ENCODE data around the gene PDE10A. TPM values are rescaled to one million over a fixed set of nuclear protein-coding genes. Genes with fewer than 3 reads are reported as not detected.
A peak's percentile ranks its signal among the peaks of the same experiment; 100 is the strongest.

The PDE10A gene
- total RNA-seq, 1 donor from 2014 or later: 6.9 TPM

DNA sequence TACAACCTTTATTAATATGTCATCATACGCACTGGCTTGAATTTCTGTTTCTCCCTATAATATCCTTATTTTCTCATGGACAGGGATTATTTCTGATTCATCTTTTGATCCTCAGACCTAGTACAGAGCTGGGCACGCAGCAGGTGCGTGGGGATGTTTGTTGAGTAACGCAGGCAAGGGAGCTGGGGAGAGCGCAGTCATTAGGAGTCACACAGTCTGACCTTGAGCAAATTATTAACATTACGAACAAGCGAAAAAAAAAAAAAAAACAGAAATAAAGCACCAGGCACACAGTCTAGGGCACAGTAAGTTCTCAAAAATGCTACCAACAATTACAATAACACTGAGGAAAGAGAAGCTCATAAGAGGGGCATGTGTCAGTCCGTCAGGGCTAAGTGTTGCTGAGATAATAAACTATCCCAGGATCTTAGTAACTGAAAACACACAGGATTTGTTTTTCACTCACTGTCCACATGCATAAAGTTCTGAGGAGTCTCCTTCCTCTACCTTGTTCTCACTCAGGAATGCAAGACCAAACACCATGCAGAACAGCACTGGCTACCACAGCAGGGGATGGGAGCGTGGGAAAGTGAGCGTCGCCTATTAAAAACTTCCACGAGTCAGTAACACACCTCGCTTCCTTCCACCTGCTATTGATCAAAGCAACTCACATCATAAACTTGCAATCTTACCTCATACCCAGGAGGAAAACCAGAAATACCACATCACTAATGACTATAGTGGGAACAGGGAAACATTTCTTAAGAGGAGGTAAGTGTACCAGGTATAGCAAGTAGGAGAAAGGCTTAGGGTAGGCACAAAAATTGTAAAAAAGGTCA is 56.9 kb downstream of the PDE10A start:
- TF ChIP-seq, protein P1, sequence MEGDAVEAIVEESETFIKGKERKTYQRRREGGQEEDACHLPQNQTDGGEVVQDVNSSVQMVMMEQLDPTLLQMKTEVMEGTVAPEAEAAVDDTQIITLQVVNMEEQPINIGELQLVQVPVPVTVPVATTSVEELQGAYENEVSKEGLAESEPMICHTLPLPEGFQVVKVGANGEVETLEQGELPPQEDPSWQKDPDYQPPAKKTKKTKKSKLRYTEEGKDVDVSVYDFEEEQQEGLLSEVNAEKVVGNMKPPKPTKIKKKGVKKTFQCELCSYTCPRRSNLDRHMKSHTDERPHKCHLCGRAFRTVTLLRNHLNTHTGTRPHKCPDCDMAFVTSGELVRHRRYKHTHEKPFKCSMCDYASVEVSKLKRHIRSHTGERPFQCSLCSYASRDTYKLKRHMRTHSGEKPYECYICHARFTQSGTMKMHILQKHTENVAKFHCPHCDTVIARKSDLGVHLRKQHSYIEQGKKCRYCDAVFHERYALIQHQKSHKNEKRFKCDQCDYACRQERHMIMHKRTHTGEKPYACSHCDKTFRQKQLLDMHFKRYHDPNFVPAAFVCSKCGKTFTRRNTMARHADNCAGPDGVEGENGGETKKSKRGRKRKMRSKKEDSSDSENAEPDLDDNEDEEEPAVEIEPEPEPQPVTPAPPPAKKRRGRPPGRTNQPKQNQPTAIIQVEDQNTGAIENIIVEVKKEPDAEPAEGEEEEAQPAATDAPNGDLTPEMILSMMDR (conservative IDR thresholded peaks at IDR 0.05; ENCODE audit: low read depth, low read length): no peak
- peak overlapping the region; percentile 32 for H3K4me3 ChIP-seq (ENCODE audit: low read depth, low read length)
- DNase-seq (ENCODE audit: low read depth): peak; percentile 94

DNA sequence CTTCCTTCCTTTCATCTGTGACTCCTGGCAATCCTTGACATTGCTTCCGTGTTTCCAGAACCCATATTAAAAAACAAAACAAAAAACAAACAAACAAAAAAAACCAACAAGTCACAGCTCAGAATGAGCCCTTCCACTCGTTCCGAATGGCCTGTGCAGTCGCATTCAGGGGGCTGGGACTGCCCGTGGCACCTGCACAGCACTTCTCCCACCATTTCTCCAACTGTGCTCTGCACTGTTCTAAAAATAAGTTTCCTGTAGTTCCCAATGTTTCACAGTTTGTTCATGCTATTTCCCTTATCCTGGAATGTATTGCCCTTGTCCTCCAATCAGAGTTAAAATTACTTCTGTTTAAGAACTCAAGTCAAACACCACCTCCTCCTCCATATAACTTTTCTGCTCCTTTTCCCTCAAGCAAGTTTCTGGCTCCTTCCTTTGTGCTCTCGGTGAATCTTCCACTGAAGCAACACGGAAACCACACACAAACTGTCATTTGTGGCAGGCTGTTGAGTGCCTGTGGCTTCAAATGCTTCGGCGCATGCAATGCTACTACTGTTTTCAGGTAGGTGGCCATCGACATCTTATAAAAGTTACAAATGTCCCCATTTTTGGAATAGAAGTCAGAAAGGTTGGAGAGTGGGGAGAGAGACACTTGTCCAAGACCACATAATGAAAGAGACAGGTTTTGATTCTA is 57.7 kb downstream of the PDE10A start:
- peak overlapping the region; percentile 32 for H3K4me3 ChIP-seq (ENCODE audit: low read depth, low read length)
- TF ChIP-seq, protein P1 (conservative IDR thresholded peaks at IDR 0.05; ENCODE audit: low read depth, low read length): no peak
- no peak for DNase-seq (ENCODE audit: low read depth)

GRCh38 chr6:165602291-165602690 is 60.8 kb downstream of the PDE10A start:
- TF ChIP-seq, protein P1 (conservative IDR thresholded peaks at IDR 0.05; ENCODE audit: low read depth, low read length): no peak
- DNase-seq (ENCODE audit: low read depth): no peak
- no peak overlapping the region for H3K4me3 ChIP-seq (ENCODE audit: low read depth, low read length)

DNA sequence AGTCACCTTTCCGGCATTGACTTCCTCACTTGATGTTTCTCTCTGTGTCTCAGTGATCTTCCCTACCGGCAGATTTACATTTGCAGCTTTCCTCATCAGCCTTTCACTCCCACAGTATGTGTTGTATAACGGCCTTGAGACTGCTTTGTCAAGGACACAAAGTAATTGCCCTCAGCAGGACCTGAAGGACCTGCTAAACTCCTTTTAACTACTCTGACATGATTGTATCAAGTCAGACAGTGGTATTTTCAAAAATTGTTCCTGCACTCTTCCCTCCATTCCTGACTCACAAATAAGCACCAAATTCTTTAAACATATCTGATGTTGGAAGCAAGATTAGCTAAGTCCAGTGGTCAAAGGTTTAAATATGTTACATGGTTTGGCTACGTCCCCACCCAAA is 62.4 kb downstream of the PDE10A start:
- DNase-seq (ENCODE audit: low read depth): no peak
- TF ChIP-seq, protein P1 (conservative IDR thresholded peaks at IDR 0.05; ENCODE audit: low read depth, low read length): no peak
- no peak overlapping the region for H3K4me3 ChIP-seq (ENCODE audit: low read depth, low read length)

- TF ChIP-seq, protein P1 (conservative IDR thresholded peaks at IDR 0.05; ENCODE audit: low read depth, low read length): no peak
- no peak for DNase-seq (ENCODE audit: low read depth)
- H3K4me3 ChIP-seq (ENCODE audit: low read depth, low read length): no peak overlapping the region
Measured at GRCh38 chr6:165599596-165600487, 63.2 kb downstream of the PDE10A start.

GRCh38 chr6:165599121-165599520 is 63.9 kb downstream of the PDE10A start:
- TF ChIP-seq, protein P1 (conservative IDR thresholded peaks at IDR 0.05; ENCODE audit: low read depth, low read length): no peak
- no peak overlapping the region for H3K4me3 ChIP-seq (ENCODE audit: low read depth, low read length)
- DNase-seq (ENCODE audit: low read depth): no peak

Measured in epithelial cell of proximal tubule (primary cell).